Brain microvascular endothelial cell (primary cell): Measurements from ENCODE around the gene DNAJC27.

Experiments used
- DNase-seq: peaks from one replicate; pipeline ENCODE4 v3.0.0-alpha.2; 2020
- H3K27ac ChIP-seq: fragments of 250-450 bp; sonication (Bioruptor Pico); 2 replicates; pipeline ENCODE4 v1.5.1; 2020; ENCODE audit warnings: mild to moderate bottlenecking, moderate library complexity
- H3K27me3 ChIP-seq: fragments of 250-450 bp; sonication (Bioruptor Pico); replicated peaks from 2 replicates; pipeline ENCODE4 v1.5.1; 2020; ENCODE audit warnings: mild to moderate bottlenecking
- H3K36me3 ChIP-seq: fragments of 250-450 bp; sonication (Bioruptor Pico); replicated peaks from 2 replicates; pipeline ENCODE4 v1.5.1; 2020; ENCODE audit warnings: mild to moderate bottlenecking
- H3K4me3 ChIP-seq: 2 replicates; pipeline ENCODE4 v1.5.1; 2011; ENCODE audit warnings: low read depth, mild to moderate bottlenecking, control low read depth, low read length, moderate library complexity
- CTCF ChIP-seq: IDR thresholded peaks from 2 replicates; pipeline ENCODE4 v1.5.1; 2011; ENCODE audit warnings: low read depth, mild to moderate bottlenecking, moderate library complexity, low read length, control low read depth, inconsistent platforms; ENCODE audit errors: missing control alignments
- in situ Hi-C: cut with HindIII; loops from 2 replicates; pipeline ENCODE4 v1.10.0; 2017; ENCODE audit warnings: low sequenced_read_pairs, low pct_ligation_motif_present

The DNAJC27 gene

GRCh38 chr2:24908461-24908901, 63.3 kb downstream of the DNAJC27 start:
- H3K4me3 ChIP-seq = no peak overlapping the region

GRCh38 chr2:24907116-24907515, 64.6 kb downstream of the DNAJC27 start:
- no peaks in the 10 kb centered on the region for H3K27me3 ChIP-seq
- no peak overlapping the region for H3K27ac ChIP-seq
- H3K4me3 ChIP-seq = no peak overlapping the region
- in situ Hi-C loops = no loop called here
- peak; percentile 23 for DNase-seq
- no peak for TF ChIP-seq CTCF
- H3K36me3 ChIP-seq = no peaks in the 10 kb centered on the region

More at GRCh38 chr2:24908461-24908901, 63.3 kb downstream of the DNAJC27 start:
- Histone ChIP-seq H3K27me3 (no peaks in the 10 kb centered on the region), H3K27ac (no peak overlapping the region), H3K36me3 (no peaks in the 10 kb centered on the region)
- DNase-seq = no peak
- in situ Hi-C loops = no loop called here
- no peak for TF ChIP-seq CTCF

- H3K27ac ChIP-seq = no peak overlapping the region
- no peaks in the 10 kb centered on the region for H3K27me3 ChIP-seq
- H3K4me3 ChIP-seq = no peak overlapping the region
- no peak for DNase-seq
- in situ Hi-C loops = no loop called here
- TF ChIP-seq CTCF = no peak
- H3K36me3 ChIP-seq = no peaks in the 10 kb centered on the region
These were observed 65.3 kb downstream of the DNAJC27 start for GRCh38 chr2:24906466-24906865.

GRCh38 chr2:24903161-24904103, 68.3 kb downstream of the DNAJC27 start:
- no peaks in the 10 kb centered on the region for H3K27me3 ChIP-seq
- in situ Hi-C loops = no loop called here
- DNase-seq = no peak
- H3K36me3 ChIP-seq = no peaks in the 10 kb centered on the region
- no peak overlapping the region for H3K27ac ChIP-seq
- H3K4me3 ChIP-seq = no peak overlapping the region
- no peak for TF ChIP-seq CTCF

GRCh38 chr2:24899361-24899910, 72.3 kb downstream of the DNAJC27 start:
- Histone ChIP-seq H3K36me3 (no peaks in the 10 kb centered on the region), H3K27me3 (no peaks in the 10 kb centered on the region), H3K27ac (no peak overlapping the region), H3K4me3 (no peak overlapping the region)
- TF ChIP-seq CTCF = no peak
- no peak for DNase-seq
- in situ Hi-C loops = no loop called here
